ENCODE results near the gene CCDC86. TPM values are rescaled to one million over a fixed set of nuclear protein-coding genes. Genes with fewer than 3 reads are reported as not detected.

Gene CCDC86
- total RNA-seq, 2 experiments from 2014 or later: 8.0 to 9.0 TPM

DNA sequence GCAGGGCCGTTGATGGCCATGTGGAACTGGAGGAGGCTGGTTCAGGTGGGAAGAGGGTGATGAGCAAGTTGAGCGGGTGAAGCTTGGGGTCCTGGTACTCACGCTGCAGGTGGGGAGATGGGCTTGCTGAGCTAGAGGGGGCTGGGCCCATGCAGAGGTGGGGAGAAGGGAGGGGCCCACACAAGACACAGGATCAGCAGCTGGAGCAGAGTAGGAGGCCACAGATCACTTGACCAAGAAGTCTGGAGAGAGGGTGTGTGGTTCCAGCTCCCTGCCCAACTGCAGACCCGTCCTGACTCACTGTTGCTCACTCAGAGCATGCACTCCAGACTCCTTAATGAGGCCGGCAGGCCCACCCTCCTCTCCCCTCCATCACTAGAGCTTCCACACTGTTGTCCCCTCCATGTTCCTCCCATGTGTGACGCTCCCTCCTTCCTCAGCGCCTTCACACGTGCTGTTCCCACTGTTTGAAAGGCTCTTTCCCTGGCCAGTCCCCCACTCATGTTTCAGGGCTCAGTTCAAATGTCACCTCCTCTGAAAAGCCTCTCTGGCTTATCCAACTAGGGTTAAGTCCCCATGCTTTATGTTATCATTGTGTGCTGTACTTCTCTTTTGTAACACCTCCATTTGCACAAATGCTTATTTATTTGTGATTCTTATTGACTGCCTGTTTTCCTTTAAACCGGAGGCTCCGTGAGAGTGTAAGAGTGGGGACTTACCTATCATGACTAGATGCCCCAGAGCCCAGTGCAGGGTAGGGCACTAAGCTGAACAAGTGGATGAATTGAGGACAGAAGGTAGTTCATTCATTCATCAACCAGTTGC is 2.3 kb downstream of the CCDC86 start:
- ChIA-PET CTCF (interaction anchor here (1.9 kb wide), 1 partner anchor 13 kb away, joined by 6 read pairs; no protein-coding TSS in a partner anchor), POLR2A (no interaction called here)
- peaks cover 47% of the 10 kb centered on the region for H3K4me1 ChIP-seq (ENCODE audit: insufficient read depth, low read length)
- Mint-ChIP-seq H3K27ac (peak overlapping the region; percentile 81), H3K27me3 (no peaks in the 10 kb centered on the region), H3K4me1 (ENCODE audit: low read depth) (peaks cover 42% of the 10 kb centered on the region), H3K36me3 (ENCODE audit: low read depth) (peaks cover 33% of the 10 kb centered on the region), H3K9me3 (no peaks in the 10 kb centered on the region), H3K4me3 (peak overlapping the region; percentile 78)
- intact Hi-C loops (cut with DNase I, micrococcal nuclease): loop anchor here (5.0 kb wide), 3 partner anchors 63 to 1278 kb away; partner anchors contain the start of genes DDB1 (in 1 of the 2), INCENP (in 1 of the 2), PRPF19 (in 1 of the 2) and TKFC (in 1 of the 2)
- DNase-seq (no peak), ATAC-seq (ENCODE audit: poor library complexity) (no peak)
- peaks cover 15% of the 10 kb centered on the region for H3K36me3 ChIP-seq (ENCODE audit: insufficient read depth, low read length)
- no peak overlapping the region for H3K27ac ChIP-seq (ENCODE audit: low read depth in 1 of 2, low read length in 2 of 2)
- TF ChIP-seq, protein P1, sequence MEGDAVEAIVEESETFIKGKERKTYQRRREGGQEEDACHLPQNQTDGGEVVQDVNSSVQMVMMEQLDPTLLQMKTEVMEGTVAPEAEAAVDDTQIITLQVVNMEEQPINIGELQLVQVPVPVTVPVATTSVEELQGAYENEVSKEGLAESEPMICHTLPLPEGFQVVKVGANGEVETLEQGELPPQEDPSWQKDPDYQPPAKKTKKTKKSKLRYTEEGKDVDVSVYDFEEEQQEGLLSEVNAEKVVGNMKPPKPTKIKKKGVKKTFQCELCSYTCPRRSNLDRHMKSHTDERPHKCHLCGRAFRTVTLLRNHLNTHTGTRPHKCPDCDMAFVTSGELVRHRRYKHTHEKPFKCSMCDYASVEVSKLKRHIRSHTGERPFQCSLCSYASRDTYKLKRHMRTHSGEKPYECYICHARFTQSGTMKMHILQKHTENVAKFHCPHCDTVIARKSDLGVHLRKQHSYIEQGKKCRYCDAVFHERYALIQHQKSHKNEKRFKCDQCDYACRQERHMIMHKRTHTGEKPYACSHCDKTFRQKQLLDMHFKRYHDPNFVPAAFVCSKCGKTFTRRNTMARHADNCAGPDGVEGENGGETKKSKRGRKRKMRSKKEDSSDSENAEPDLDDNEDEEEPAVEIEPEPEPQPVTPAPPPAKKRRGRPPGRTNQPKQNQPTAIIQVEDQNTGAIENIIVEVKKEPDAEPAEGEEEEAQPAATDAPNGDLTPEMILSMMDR (IDR thresholded peaks at IDR 0.05): no peak
- H3K9me3 ChIP-seq (ENCODE audit: control insufficient read depth in 1 of 2, insufficient read depth in 1 of 2, low read length in 2 of 2): no peaks in the 10 kb centered on the region
- H3K27me3 ChIP-seq (ENCODE audit: control insufficient read depth in 1 of 2, insufficient read depth in 2 of 2, low read length in 2 of 2): no peaks in the 10 kb centered on the region
- H3K4me3 ChIP-seq (ENCODE audit: low read length): no peak overlapping the region

DNA sequence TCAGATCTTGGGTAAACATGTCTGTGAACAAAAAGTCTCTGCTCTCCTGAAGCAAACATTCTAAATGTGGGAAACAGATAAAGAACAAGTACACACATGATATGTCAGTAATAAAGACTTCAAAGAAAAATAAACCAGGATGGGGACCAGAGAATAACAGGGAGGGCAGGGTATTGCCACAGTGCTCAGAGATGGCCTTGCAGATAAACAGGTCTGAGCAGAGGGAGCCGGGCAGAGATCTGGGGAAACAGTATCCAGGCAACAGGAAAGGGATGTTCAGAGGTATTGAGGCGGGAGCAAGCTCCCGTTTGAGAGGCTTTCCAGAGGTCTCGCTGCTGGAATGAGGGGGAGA is 2.9 kb downstream of the CCDC86 start:
- no peaks in the 10 kb centered on the region for H3K27me3 ChIP-seq (ENCODE audit: control insufficient read depth in 1 of 2, insufficient read depth in 2 of 2, low read length in 2 of 2)
- no peak for ATAC-seq (ENCODE audit: poor library complexity)
- TF ChIP-seq, protein P1 (IDR thresholded peaks at IDR 0.05): no peak
- H3K4me3 ChIP-seq (ENCODE audit: low read length): no peak overlapping the region
- POLR2A ChIA-PET: no interaction called here
- DNase-seq: no peak
- Mint-ChIP-seq H3K27me3 (no peaks in the 10 kb centered on the region), H3K4me3 (peak overlapping the region; percentile 78), H3K27ac (peak overlapping the region; percentile 81), H3K4me1 (ENCODE audit: low read depth) (peaks cover 42% of the 10 kb centered on the region), H3K9me3 (no peaks in the 10 kb centered on the region), H3K36me3 (ENCODE audit: low read depth) (peaks cover 39% of the 10 kb centered on the region)
- H3K36me3 ChIP-seq (ENCODE audit: insufficient read depth, low read length): peaks cover 21% of the 10 kb centered on the region
- H3K4me1 ChIP-seq (ENCODE audit: insufficient read depth, low read length): peaks cover 47% of the 10 kb centered on the region
- intact Hi-C loops (cut with DNase I, micrococcal nuclease): loop anchor here (5.0 kb wide), 3 partner anchors 62 to 1277 kb away; partner anchors contain the start of genes DDB1 (in 1 of the 2), INCENP (in 1 of the 2), PRPF19 (in 1 of the 2) and TKFC (in 1 of the 2)
- CTCF ChIA-PET: interaction anchor here (1.9 kb wide), 1 partner anchor 14 kb away, joined by 6 read pairs; no protein-coding TSS in a partner anchor
- no peak overlapping the region for H3K27ac ChIP-seq (ENCODE audit: low read depth in 1 of 2, low read length in 2 of 2)
- H3K9me3 ChIP-seq (ENCODE audit: control insufficient read depth in 1 of 2, insufficient read depth in 1 of 2, low read length in 2 of 2): no peaks in the 10 kb centered on the region

DNA sequence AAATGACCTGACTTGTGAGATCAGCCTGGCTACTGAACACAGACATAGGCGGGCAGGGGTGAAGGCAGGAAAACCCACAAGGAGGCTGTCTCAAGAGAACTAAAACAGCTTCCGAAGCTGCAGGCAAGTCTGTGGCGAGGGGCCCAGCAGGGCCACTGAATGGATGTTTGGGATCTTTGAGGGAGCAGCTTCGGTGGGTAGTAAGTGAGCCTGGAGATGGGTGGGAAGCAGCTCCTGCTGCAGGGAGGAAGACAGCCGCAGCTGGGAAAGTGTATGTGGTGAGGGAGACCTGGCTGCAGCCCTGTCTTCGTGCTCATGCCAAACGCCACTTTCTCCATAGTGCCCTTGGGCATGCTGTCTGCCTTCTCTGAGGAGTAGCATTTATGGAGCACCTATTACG is 3.4 kb downstream of the CCDC86 start:
- H3K27ac ChIP-seq (ENCODE audit: low read depth in 1 of 2, low read length in 2 of 2): no peak overlapping the region
- H3K9me3 ChIP-seq (ENCODE audit: control insufficient read depth in 1 of 2, insufficient read depth in 1 of 2, low read length in 2 of 2): no peaks in the 10 kb centered on the region
- ChIA-PET POLR2A (no interaction called here), CTCF (interaction anchor here (1.9 kb wide), 1 partner anchor 14 kb away, joined by 6 read pairs; no protein-coding TSS in a partner anchor)
- no peak overlapping the region for H3K4me3 ChIP-seq (ENCODE audit: low read length)
- no peaks in the 10 kb centered on the region for H3K27me3 Mint-ChIP-seq
- H3K36me3 ChIP-seq (ENCODE audit: insufficient read depth, low read length): peaks cover 26% of the 10 kb centered on the region
- H3K27me3 ChIP-seq (ENCODE audit: control insufficient read depth in 1 of 2, insufficient read depth in 2 of 2, low read length in 2 of 2): no peaks in the 10 kb centered on the region
- peak overlapping the region; percentile 78 for H3K4me3 Mint-ChIP-seq
- no peak for ATAC-seq (ENCODE audit: poor library complexity)
- peak overlapping the region; percentile 81 for H3K27ac Mint-ChIP-seq
- peaks cover 43% of the 10 kb centered on the region for H3K36me3 Mint-ChIP-seq (ENCODE audit: low read depth)
- H3K4me1 Mint-ChIP-seq (ENCODE audit: low read depth): peaks cover 42% of the 10 kb centered on the region
- DNase-seq: no peak
- peaks cover 47% of the 10 kb centered on the region for H3K4me1 ChIP-seq (ENCODE audit: insufficient read depth, low read length)
- intact Hi-C loops (cut with DNase I, micrococcal nuclease): no loop called here
- H3K9me3 Mint-ChIP-seq: no peaks in the 10 kb centered on the region
- TF ChIP-seq, protein P1 (IDR thresholded peaks at IDR 0.05): no peak

Data from CD4-positive, alpha-beta T cell (primary cell).